ENCODE measurements around the gene ALB.
"Not testable (repeated sequence)": the region's sequence is repeated elsewhere in the genome, so short reads cannot be mapped to it uniquely, and the experiment has no call there.

The ALB gene

GRCh38 chr4:73404042-73404441 lies at the start of gene ALB:
TSS of gene ALB (plus strand) at chr4:73404287. CDS start at chr4:73404328, 41 bp downstream.
- no peak for DNase-seq

GRCh38 chr4:73357174-73357573 lies 46.9 kb upstream of the ALB start:
- DNase-seq, result not testable (repeated sequence)

GRCh38 chr4:73369506-73370199 lies 34.4 kb upstream of the ALB start:
- DNase-seq, result not testable (repeated sequence)

GRCh38 chr4:73375328-73375741 lies 28.8 kb upstream of the ALB start:
- no peak for DNase-seq

GRCh38 chr4:73376251-73376650 lies 27.8 kb upstream of the ALB start:
- DNase-seq, result no peak

- DNase-seq, result peak; percentile 22
Measured at GRCh38 chr4:73376976-73377375, 27.1 kb upstream of the ALB start.

- DNase-seq, result no peak
Measured at GRCh38 chr4:73378887-73379286, 25.2 kb upstream of the ALB start.

GRCh38 chr4:73379946-73380345 lies 24.1 kb upstream of the ALB start:
- no peak for DNase-seq

GRCh38 chr4:73381214-73381613 lies 22.9 kb upstream of the ALB start:
- DNase-seq, result no peak

- no peak for DNase-seq
Measured at GRCh38 chr4:73383452-73383851, 20.6 kb upstream of the ALB start.

GRCh38 chr4:73387552-73387951 lies 16.5 kb upstream of the ALB start:
- no peak for DNase-seq

GRCh38 chr4:73388887-73389286 lies 15.2 kb upstream of the ALB start:
- no peak for DNase-seq

GRCh38 chr4:73389663-73390062 lies 14.4 kb upstream of the ALB start:
- not testable (repeated sequence) for DNase-seq

GRCh38 chr4:73391774-73392173 lies 12.3 kb upstream of the ALB start:
- DNase-seq, result peak; percentile 12

GRCh38 chr4:73392936-73393335 lies 11.2 kb upstream of the ALB start:
- DNase-seq, result peak; percentile 40

- DNase-seq, result no peak
Measured at GRCh38 chr4:73396304-73396703, 7.8 kb upstream of the ALB start.

- no peak for DNase-seq
Measured at GRCh38 chr4:73396993-73397972, 6.8 kb upstream of the ALB start.

GRCh38 chr4:73401412-73401811 lies 2.7 kb upstream of the ALB start:
- DNase-seq, result no peak

- DNase-seq, result no peak
Measured at GRCh38 chr4:73404457-73404856, 370 bp downstream of the ALB start.

- DNase-seq, result no peak
Measured at GRCh38 chr4:73405138-73405537, 1.1 kb downstream of the ALB start.

- DNase-seq, result no peak
Measured at GRCh38 chr4:73406548-73406875, 2.4 kb downstream of the ALB start.

- DNase-seq, result no peak
Measured at GRCh38 chr4:73407227-73407673, 3.2 kb downstream of the ALB start.

- no peak for DNase-seq
Measured at GRCh38 chr4:73408181-73408867, 4.2 kb downstream of the ALB start.
